KBM-7 (cell line): Measurements from ENCODE around the gene DNMT3A.

Source experiments
- DNase-seq: peaks from one replicate; pipeline ENCODE4 v3.0.0-alpha.2; 2015
- in situ Hi-C: fragments of 300-500 bp; cut with MboI; formaldehyde crosslinking; loops from 2 replicates; pipeline ENCODE4 v1.14.3; 2020; ENCODE audit warnings: low sequenced_read_pairs, low pct_unique_long_range_greater_than_20kb, mixed read lengths

DNMT3A gene

DNA sequence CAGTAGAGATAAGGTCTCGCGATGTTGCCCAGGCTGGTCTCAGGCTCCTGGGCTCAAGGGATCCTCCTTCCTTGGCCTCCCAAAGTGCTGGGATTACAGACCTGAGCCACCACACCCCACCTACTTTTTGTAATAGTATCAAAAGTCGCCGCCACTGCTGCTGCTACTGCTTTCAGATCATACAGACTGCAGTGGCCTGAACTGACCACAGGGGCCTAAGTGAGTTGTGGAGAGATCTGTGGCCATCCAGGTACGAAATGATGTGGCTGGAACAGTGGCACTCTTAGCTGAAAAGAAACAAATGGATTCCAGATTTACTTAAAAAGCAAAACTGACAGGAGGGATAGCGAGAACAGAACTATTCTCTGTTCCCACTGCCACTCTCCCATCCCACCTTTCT, 140.5 kb downstream of the DNMT3A start:
- in situ Hi-C loops = no loop called here

DNA sequence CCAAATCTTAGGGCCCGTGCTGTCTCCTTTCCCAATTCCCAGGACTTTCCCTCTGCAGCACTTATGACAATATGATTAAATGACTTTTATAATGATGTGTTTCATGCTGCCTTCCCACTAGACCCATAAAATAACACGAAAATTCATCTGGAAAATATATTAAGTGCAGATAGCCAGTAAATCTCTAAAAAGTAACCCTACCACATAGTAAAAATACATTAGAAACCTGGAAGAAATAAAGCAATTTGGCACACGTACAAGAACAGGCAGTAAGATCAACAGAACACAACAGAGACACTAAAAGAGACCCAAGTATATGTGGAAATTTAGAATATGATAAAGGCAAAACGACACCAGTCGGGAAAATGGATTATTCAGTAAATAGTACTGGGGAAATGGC, 143.1 kb downstream of the DNMT3A start:
- in situ Hi-C loops = no loop called here
- no peak for DNase-seq

More for the DNA sequence above, 140.5 kb downstream of the DNMT3A start:
- no peak for DNase-seq

DNA sequence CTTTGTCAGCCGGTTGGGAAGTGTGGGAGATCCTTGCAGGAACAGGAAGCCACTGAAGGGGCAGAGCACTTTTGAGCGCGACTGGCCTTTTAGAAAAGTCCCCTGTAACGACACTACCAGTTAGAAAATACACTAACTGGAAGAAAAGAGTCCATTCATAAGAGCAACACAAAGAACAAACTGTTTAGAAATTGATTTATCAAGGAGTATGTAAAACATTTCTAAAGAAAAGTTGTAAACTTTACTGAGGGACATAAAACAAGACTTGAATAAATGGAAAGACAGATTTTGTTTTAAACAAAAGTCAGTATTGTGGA, 143.6 kb downstream of the DNMT3A start:
- DNase-seq = no peak
- in situ Hi-C loops = no loop called here

DNA sequence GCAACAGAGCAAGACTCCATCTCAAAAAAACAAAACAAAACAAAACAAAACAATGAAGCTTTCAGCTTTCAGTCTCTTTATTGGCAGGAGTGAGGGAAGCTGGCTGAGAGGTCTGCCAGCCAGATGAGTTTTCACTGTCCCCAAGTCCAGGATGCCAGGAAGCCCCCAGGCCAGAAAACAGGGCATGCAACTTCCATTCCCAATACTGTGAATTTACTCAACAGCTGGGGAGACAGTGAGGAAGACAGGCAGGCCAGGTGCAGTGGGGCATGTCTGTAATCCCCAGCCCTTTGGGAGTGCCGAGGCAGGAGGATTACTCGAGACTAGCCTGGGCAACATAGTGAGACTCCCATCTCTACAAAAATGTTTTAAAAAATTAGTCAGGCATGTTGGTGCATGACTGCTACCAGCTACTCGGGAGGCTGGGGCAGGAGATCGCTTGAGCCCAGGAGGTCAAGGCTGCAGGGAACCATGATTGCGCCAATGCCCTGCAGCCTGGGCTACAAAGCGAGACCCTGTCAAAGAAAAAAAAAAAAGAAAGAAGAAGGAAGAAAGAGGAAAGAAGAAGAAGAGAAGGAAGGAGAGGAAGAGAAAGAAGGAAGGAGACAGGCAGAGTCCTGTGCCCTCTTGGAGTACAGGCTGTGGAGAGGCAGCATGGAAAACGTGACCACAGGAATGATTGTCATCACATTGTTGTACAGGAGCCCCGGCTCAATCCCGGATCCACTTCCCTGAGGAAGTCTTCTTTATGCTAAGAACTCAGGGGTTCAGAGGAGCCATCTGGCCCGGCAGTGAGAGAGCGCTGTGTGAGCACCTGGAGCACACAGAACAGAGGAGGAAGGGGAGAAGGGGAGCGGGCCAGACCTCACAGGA, 144.2 kb downstream of the DNMT3A start:
- no peak for DNase-seq
- in situ Hi-C loops = no loop called here

DNA sequence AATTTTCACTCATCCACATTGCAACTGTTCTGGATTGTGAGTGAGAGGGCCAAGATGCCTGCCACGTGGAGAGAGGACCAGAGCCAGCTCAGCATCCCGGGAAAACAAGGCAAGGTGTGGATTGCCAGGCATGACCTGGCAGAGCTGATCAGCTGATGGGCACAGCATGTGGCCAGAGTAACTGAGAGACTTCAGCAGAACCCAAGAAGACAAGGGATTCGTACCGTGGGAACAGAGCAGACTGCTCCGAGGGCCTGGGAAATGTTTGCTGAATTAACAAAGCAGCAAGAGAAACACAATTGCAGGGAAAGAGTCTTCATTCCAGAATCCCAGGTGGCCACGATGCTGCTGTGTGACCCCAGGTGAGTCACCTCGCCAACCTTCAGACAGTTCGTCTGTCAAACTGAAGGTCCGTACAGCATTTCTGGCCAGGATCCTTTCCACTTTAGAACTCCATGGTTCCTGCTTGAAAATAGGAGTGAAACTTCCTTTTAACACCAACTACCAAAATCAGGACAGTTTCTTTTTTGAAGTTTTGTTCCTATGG, 147.1 kb downstream of the DNMT3A start:
- no peak for DNase-seq

DNA sequence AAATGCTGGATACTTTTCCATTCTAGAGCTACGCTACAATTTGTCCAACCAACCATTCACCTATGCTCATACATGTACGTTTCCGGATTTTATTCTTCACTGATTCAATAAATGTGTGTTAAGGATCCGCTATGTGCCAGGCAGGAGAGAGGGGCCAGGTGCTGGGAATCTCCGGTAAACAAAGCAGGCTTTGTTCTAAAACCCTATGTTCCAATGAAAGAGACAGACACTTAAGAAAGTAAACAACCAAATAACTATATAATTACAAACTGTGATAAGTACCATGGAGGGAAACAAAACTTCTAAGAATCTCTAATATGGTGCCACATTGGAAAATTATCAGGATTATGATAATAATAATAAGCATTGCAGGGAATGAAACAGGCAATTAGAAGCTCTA, 151.2 kb downstream of the DNMT3A start:
- in situ Hi-C loops = no loop called here
- no peak for DNase-seq

More for the DNA sequence above, 147.1 kb downstream of the DNMT3A start:
- in situ Hi-C loops = no loop called here

DNA sequence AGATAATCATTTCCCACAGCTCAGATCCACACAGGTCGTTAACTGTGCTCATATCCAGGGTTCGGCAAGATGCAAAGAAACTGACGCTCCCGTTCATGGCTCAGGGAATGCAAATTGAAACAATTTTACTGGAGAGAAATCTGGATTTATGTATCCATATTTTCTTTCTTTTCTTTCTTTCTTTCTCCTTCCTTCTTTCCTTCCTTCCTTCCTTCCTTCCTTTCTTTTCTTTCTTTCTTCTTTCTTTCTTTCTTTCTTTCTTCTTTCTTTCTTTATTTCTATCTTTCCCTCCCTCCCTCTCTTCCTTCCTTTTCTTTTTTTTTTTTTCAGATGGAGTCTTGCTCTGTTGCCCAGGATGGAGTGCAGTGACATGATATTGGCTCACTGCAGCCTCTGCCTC, 153.3 kb downstream of the DNMT3A start:
- in situ Hi-C loops = no loop called here
- no peak for DNase-seq

DNA sequence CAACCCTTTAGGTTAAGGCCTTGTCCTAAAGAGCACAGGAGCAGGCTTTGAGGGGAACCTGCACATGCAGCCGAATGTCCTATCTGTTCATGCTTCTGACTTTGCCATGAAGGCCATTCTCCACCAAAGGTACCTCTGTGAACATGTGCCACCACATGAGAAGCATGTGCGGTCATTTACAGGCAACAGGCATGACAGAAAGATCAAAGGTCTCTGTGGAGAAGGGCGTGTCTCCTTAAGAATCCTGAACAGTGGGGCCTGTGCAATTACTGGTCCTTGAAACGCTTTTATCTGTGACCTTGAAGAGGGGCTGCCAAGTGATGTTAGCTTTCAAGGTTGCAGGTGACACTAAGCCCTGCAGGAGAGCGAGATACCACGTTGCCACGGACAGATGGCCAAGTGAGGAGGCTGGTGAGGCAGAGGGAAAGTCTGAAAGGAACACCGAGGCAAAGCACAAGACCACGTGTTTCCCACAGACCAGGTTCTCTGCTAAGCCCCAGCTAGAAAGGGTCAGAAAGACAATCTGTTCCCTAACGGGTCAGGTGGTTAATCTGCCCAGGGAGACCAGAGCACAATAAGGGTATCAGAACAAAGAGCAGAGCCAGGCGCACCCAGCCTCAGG, 153.9 kb downstream of the DNMT3A start:
- no peak for DNase-seq
- in situ Hi-C loops = no loop called here

DNA sequence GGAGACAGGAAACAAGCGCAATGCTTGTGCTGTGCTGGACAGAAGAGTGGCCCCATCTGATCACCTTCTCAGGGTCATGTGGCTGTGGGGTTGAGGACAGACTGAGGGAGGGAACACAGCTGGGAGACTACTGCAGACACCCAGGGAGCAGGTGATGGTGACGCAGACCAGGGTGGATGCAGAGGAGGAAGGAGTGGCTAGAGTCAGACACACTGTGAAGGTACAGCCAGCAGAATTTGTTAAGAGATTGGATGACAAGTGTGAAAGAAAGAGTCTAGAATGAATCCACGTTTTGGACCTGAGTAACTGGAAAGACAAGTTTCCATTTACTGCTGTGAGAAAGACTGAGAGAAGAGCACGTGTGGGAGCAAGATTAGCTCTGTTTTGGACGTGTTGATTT, 157.5 kb downstream of the DNMT3A start:
- DNase-seq = no peak

DNA sequence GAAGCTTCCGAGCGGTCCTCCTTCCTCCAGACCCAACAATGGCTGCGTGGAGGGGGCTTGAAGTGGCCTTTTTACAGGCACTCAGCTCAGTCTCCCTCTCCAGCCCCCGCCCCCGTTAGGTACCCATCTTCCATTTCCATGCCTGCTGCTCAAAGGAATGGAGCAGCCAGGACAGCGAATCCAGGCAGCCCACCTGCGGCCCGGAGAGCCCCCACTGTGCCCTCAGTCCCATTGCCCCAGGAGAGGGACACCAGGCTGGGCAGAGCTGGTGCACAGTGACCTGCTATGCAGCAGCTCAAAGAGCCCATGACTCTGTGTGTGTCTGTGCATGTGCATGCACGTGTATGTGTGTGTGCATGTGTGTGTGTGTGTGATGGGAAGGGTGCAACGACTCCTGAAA, 162.7 kb downstream of the DNMT3A start:
- in situ Hi-C loops = no loop called here
- no peak for DNase-seq

More for the DNA sequence above, 157.5 kb downstream of the DNMT3A start:
- in situ Hi-C loops = no loop called here
